CD4-positive, CD25-positive, alpha-beta regulatory T cell (primary cell): ENCODE results near the gene TREH. TPM values are rescaled to one million over a fixed set of nuclear protein-coding genes. Genes with fewer than 3 reads are reported as not detected.

Experiments
- ATAC-seq, 2 donors: fragments of 150-1000 bp; cut with Tn5 transposase; one replicate each; pipeline ENCODE4 v1.10.0; 2021; ENCODE audit warnings: low read depth in 2 of 2, moderate number of reproducible peaks in 2 of 2, moderate library complexity in 1 of 2
- DNase-seq, 3 donors: peaks; one replicate each; pipeline versions ENCODE4 v3.0.0 to v3.0.0-alpha.2; 2012 to 2022; ENCODE audit warnings: mixed read lengths in 1 of 3
- H3K27ac ChIP-seq: one replicate; pipeline ENCODE4 v1.7.0; 2013; ENCODE audit warnings: mild to moderate bottlenecking, low read length; ENCODE audit not compliant: insufficient read depth, poor library complexity, severe bottlenecking
- H3K27me3 ChIP-seq: one replicate; pipeline ENCODE4 v1.7.0; 2013; ENCODE audit warnings: low read length; ENCODE audit not compliant: control insufficient read depth, insufficient read depth
- H3K36me3 ChIP-seq: one replicate; pipeline ENCODE4 v1.7.0; 2013; ENCODE audit warnings: mild to moderate bottlenecking, low read length, moderate library complexity; ENCODE audit not compliant: control insufficient read depth, insufficient read depth
- H3K4me1 ChIP-seq: 2 replicates; pipeline ENCODE4 v1.7.0; 2013; ENCODE audit warnings: mild to moderate bottlenecking, low read length; ENCODE audit not compliant: insufficient read depth, control insufficient read depth, poor library complexity, severe bottlenecking
- H3K4me3 ChIP-seq: one replicate; pipeline ENCODE4 v1.7.0; 2013; ENCODE audit warnings: low read depth, mild to moderate bottlenecking, low read length, moderate library complexity
- H3K9me3 ChIP-seq, 2 experiments: 1 replicate in 1 of 2; 2 replicates in 1 of 2; pipeline ENCODE4 v1.7.0; 2013; ENCODE audit warnings: low read length in 2 of 2, mild to moderate bottlenecking in 1 of 2, moderate library complexity in 1 of 2; ENCODE audit not compliant: control insufficient read depth in 2 of 2
- H3K27ac Mint-ChIP-seq, 3 donors: one replicate each; pipeline ENCODE4 v1.8.0; 2020 to 2022; ENCODE audit warnings: mild to moderate bottlenecking in 3 of 3, mixed read lengths in 3 of 3, moderate library complexity in 2 of 3
- H3K27me3 Mint-ChIP-seq: one replicate; pipeline ENCODE4 v1.8.0; 2022; ENCODE audit warnings: mild to moderate bottlenecking, mixed read lengths
- H3K36me3 Mint-ChIP-seq: one replicate; pipeline ENCODE4 v1.8.0; 2020; ENCODE audit warnings: mixed read lengths
- H3K4me1 Mint-ChIP-seq, 4 donors: one replicate each; pipeline ENCODE4 v1.8.0; 2020 to 2022; ENCODE audit warnings: mixed read lengths in 4 of 4, mild to moderate bottlenecking in 1 of 4
- H3K4me3 Mint-ChIP-seq, 4 donors: one replicate each; pipeline ENCODE4 v1.8.0; 2020 to 2022; ENCODE audit warnings: mild to moderate bottlenecking in 4 of 4, mixed read lengths in 4 of 4, moderate library complexity in 3 of 4
- H3K9me3 Mint-ChIP-seq, 7 donors: one replicate each; pipeline ENCODE4 v1.8.0; 2020 to 2022; ENCODE audit warnings: mixed read lengths in 7 of 7, mild to moderate bottlenecking in 3 of 7, moderate library complexity in 2 of 7
- polyA plus RNA-seq, 4 donors: library from polyadenylated mRNA; unstranded; fragments of 300-500 nt; fragmentation: Illumina TruSeq; gene quantifications; one replicate each; pipeline ENCODE4 v1.2.3, GENCODE V29; 2021
- total RNA-seq: library from RNA; stranded (reverse); gene quantifications from one replicate; pipeline ENCODE4 v1.2.3, GENCODE V29; 2022

Gene TREH
- total and polyA plus RNA-seq, 5 donors from 2014 or later = not detected

DNA sequence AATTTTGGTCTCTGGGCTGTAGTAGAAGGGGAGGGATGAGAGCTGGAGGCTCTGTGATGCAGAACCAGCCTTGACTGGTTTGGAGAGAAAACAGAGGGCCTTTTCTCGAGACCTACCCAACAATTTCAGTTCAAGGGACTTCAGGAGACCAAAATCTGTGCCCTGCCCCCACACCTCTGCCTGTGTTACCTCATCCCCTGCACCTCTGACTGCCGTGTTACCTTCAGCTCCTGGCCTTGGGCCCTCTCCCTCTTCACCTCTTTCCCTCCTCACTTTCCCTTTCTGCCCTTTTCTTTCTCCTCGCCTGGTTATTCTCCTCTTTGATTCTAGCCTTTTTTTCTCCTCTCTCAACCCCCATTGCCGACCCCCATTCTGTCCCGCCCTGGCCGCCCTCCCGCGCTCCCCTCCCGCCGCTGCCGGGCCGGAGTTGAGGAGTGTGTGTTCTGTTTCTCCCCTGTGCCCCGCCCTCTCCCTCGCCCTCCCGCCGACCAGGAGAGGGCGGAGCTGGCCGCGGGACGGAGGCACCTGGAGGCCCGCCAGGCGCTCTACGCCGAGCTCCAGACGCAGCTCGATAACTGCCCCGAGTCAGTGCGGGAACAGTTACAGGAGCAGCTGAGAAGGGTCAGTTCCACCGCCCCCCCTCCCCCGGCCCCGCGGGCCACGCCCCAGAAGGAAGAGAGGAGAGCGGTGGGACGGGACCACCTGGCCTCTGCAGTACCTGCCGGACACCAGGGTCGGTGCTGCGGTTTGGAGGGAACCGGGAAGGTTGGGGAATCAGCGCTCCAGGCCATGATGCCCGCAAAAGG is 44.8 kb downstream of the TREH start:
- H3K9me3 ChIP-seq = no peaks in the 10 kb centered on the region
- no peaks in the 10 kb centered on the region for H3K4me1 ChIP-seq
- H3K4me3 ChIP-seq = no peak overlapping the region
- DNase-seq = peak in 1 of 3 donors; percentile 10
- no peaks in the 10 kb centered on the region for H3K27me3 ChIP-seq
- Mint-ChIP-seq H3K4me1 (no peaks in the 10 kb centered on the region), H3K4me3 (peak overlapping the region in 1 of 4 donors; percentile 50), H3K27me3 (peaks cover 8% of the 10 kb centered on the region), H3K9me3 (no peaks in the 10 kb centered on the region), H3K36me3 (no peaks in the 10 kb centered on the region), H3K27ac (peak overlapping the region in 1 of 3 donors; percentile 46)
- H3K36me3 ChIP-seq = no peaks in the 10 kb centered on the region
- H3K27ac ChIP-seq = no peak overlapping the region
- ATAC-seq = peak in 1 of 2 donors; percentile 15

DNA sequence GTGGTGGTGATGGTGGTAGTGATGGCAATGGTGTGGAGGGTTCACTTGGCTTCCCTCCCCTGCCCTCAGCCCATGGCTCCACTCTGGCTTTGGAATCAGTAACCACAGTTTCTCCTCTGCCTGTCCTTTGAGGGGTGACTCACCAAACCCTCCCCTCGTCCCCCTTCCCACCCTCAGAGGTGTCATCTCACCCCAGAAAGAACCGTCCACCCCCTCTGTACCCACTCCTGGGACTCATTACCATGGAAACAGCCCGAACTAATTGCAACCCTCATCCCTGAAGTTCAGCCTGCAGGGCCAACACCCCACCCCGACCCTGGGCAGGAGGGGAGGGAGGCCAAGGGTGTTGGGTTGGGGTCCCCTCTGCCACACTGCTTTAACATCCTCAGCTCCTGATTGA is 45.5 kb downstream of the TREH start:
- Mint-ChIP-seq H3K27me3 (peaks cover 8% of the 10 kb centered on the region), H3K4me1 (no peaks in the 10 kb centered on the region), H3K4me3 (no peak overlapping the region)

GRCh38 chr11:118633319-118633690 is 46.1 kb downstream of the TREH start:
- H3K36me3 Mint-ChIP-seq = no peaks in the 10 kb centered on the region
- H3K4me3 Mint-ChIP-seq = no peak overlapping the region

More for the DNA sequence above, 45.5 kb downstream of the TREH start:
- ATAC-seq = no peak
- Histone ChIP-seq H3K4me1 (no peaks in the 10 kb centered on the region), H3K9me3 (no peaks in the 10 kb centered on the region), H3K27ac (no peak overlapping the region), H3K4me3 (no peak overlapping the region), H3K36me3 (no peaks in the 10 kb centered on the region), H3K27me3 (no peaks in the 10 kb centered on the region)
- Mint-ChIP-seq H3K27ac (no peak overlapping the region), H3K9me3 (no peaks in the 10 kb centered on the region), H3K36me3 (no peaks in the 10 kb centered on the region)
- no peak for DNase-seq

GRCh38 chr11:118632577-118633318 is 46.7 kb downstream of the TREH start:
- H3K27me3 ChIP-seq = no peaks in the 10 kb centered on the region
- H3K4me1 ChIP-seq = no peaks in the 10 kb centered on the region
- Mint-ChIP-seq H3K27ac (no peak overlapping the region), H3K4me3 (no peak overlapping the region), H3K9me3 (no peaks in the 10 kb centered on the region), H3K27me3 (peaks cover 8% of the 10 kb centered on the region), H3K4me1 (no peaks in the 10 kb centered on the region), H3K36me3 (no peaks in the 10 kb centered on the region)
- ATAC-seq (no peak), DNase-seq (no peak)
- H3K36me3 ChIP-seq = no peaks in the 10 kb centered on the region
- H3K27ac ChIP-seq = no peak overlapping the region
- no peaks in the 10 kb centered on the region for H3K9me3 ChIP-seq
- no peak overlapping the region for H3K4me3 ChIP-seq

More at GRCh38 chr11:118633319-118633690, 46.1 kb downstream of the TREH start:
- H3K27ac Mint-ChIP-seq = no peak overlapping the region
- Histone ChIP-seq H3K27me3 (no peaks in the 10 kb centered on the region), H3K4me1 (no peaks in the 10 kb centered on the region), H3K27ac (no peak overlapping the region), H3K4me3 (no peak overlapping the region), H3K9me3 (no peaks in the 10 kb centered on the region), H3K36me3 (no peaks in the 10 kb centered on the region)
- DNase-seq = no peak
- H3K9me3 Mint-ChIP-seq = no peaks in the 10 kb centered on the region
- H3K27me3 Mint-ChIP-seq = peaks cover 8% of the 10 kb centered on the region
- no peak for ATAC-seq
- no peaks in the 10 kb centered on the region for H3K4me1 Mint-ChIP-seq

DNA sequence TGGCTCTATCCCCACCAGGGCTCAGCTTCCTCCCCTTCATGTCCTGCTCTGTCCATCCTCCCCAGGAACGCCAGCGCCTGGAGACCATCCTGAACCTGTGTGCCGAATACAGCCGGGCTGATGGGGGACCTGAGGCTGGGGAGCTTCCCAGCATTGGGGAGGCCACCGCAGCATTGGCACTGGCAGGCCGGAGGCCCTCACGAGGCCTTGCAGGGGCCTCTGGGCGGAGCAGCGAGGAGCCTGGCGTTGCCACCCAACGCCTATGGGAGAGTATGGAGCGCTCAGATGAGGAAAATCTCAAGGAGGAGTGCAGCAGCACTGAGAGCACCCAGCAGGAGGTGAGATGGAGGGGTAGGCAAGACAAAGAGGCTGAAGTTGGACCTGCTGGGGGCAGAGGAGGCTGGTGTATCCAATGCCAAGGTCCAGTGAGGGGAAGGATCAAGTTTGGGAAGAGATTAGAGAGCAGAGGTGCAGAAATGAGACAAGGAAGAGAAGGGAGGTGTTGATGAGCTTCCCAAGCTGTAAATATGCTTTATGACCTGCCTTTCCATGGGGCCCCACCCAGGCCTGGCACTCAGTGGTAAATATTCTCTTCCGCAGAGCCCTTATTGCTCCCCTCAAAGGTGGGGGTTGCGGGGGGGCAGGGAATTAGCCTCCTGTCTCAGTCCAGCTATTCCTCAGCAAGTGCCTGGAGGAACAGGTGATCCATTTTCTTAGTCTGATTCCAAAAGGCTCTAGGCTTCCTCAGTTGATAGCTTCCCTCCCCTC is 48.1 kb downstream of the TREH start:
- no peaks in the 10 kb centered on the region for H3K4me1 Mint-ChIP-seq
- no peaks in the 10 kb centered on the region for H3K36me3 Mint-ChIP-seq
- Histone ChIP-seq H3K27ac (no peak overlapping the region), H3K36me3 (no peaks in the 10 kb centered on the region), H3K4me3 (no peak overlapping the region), H3K9me3 (no peaks in the 10 kb centered on the region), H3K4me1 (no peaks in the 10 kb centered on the region), H3K27me3 (no peaks in the 10 kb centered on the region)
- no peak overlapping the region for H3K4me3 Mint-ChIP-seq
- H3K27ac Mint-ChIP-seq = peak overlapping the region in 1 of 3 donors; percentile 67
- no peaks in the 10 kb centered on the region for H3K9me3 Mint-ChIP-seq
- ATAC-seq (no peak), DNase-seq (no peak)
- H3K27me3 Mint-ChIP-seq = peaks cover 9% of the 10 kb centered on the region

DNA sequence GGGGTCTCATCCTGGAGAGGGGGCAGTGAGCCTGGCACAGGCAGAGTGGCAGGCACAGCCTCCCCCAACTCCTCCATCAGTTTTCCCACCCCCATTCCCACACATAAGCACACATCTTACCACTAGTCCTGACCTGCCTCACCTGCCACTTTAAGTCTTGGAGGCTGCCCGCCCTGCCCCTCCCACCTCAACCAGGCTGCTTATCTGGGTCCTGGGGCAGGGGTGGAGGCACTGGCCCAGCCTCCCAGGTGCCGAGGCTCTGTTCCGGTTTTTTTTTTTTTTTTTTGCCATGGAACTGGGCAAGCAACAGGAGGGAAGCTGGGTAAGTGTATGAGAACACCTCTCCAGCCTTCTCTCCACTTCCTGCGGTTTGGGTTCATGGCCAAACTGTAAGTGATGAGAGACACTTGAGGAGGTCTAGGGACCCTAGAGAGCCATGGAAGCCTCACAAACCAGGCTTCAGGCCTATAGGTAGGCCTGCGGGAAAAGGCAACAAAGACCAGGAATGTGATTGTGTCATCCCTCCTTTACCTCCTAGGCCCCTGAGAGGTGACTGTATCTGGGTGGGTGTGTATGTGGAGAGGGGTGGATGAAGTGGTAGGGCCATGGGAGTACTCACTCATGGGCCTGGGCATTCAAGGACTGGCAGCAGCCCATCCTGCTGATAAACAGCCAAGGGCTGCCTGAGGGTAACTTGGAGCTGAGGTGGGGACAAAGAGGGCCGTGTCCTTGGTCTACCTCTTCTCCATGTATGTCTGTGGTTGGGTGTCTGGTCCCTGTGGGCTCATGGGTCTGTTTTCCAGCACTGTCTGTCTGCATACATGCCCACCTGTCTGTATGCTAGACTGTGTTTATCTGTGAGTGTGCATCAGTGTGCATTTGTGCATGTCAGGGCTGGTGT is 49.4 kb downstream of the TREH start:
- no peak overlapping the region for H3K4me3 Mint-ChIP-seq
- Histone ChIP-seq H3K9me3 (no peaks in the 10 kb centered on the region), H3K36me3 (no peaks in the 10 kb centered on the region), H3K27ac (no peak overlapping the region), H3K27me3 (no peaks in the 10 kb centered on the region), H3K4me1 (no peaks in the 10 kb centered on the region), H3K4me3 (no peak overlapping the region)
- H3K4me1 Mint-ChIP-seq = no peaks in the 10 kb centered on the region
- no peaks in the 10 kb centered on the region for H3K9me3 Mint-ChIP-seq
- H3K27ac Mint-ChIP-seq = no peak overlapping the region
- ATAC-seq (no peak), DNase-seq (no peak)
- H3K36me3 Mint-ChIP-seq = no peaks in the 10 kb centered on the region
- H3K27me3 Mint-ChIP-seq = peaks cover 7% of the 10 kb centered on the region
